Measurements from ENCODE around the gene TFEC. TPM values are rescaled to one million over a fixed set of nuclear protein-coding genes. Genes with fewer than 3 reads are reported as not detected.

TFEC gene
- total and polyA plus RNA-seq, 7 donors, result 0.15 to 0.93 (median 0.71) TPM

GRCh38 chr7:116037401-116037800, 6.8 kb upstream of the TFEC start:
- no peak for ATAC-seq
- no peak for TF ChIP-seq CTCF (IDR thresholded peaks at IDR 0.05)
- DNase-seq, result no peak
- intact Hi-C loops (cut with DNase I), result no loop called here
- H3K36me3 ChIP-seq (ENCODE audit: insufficient read depth in 1 of 2, low read depth in 1 of 2), result no peaks in the 10 kb centered on the region
- H3K27ac ChIP-seq, result no peak overlapping the region
- H3K4me3 ChIP-seq, result no peak overlapping the region
- 88 to 91% (median 89%) methylated on average over 2 of the region's 2 CpGs for WGBS, 3 donors
- no peaks in the 10 kb centered on the region for H3K27me3 ChIP-seq (ENCODE audit: insufficient read depth in 3 of 3, low read length in 2 of 3)
- H3K4me1 ChIP-seq, result no peaks in the 10 kb centered on the region
- no peaks in the 10 kb centered on the region for H3K9me3 ChIP-seq

- H3K4me3 ChIP-seq, result no peak overlapping the region
- TF ChIP-seq CTCF (IDR thresholded peaks at IDR 0.05), result no peak
- ATAC-seq, result no peak
- H3K27me3 ChIP-seq (ENCODE audit: insufficient read depth in 3 of 3, low read length in 2 of 3), result no peaks in the 10 kb centered on the region
- 76 to 89% (median 82%) methylated on average over 3 of the region's 3 CpGs for WGBS, 3 donors
- H3K27ac ChIP-seq, result no peak overlapping the region
- H3K9me3 ChIP-seq, result no peaks in the 10 kb centered on the region
- intact Hi-C loops (cut with DNase I), result no loop called here
- no peaks in the 10 kb centered on the region for H3K4me1 ChIP-seq
- no peaks in the 10 kb centered on the region for H3K36me3 ChIP-seq (ENCODE audit: insufficient read depth in 1 of 2, low read depth in 1 of 2)
- DNase-seq, result no peak
These were observed 3.8 kb upstream of the TFEC start for GRCh38 chr7:116034411-116034810.

GRCh38 chr7:116032886-116033285, 2.3 kb upstream of the TFEC start:
- H3K4me1 ChIP-seq, result no peaks in the 10 kb centered on the region
- H3K27ac ChIP-seq, result no peak overlapping the region
- DNase-seq (no peak), ATAC-seq (no peak)
- TF ChIP-seq CTCF (IDR thresholded peaks at IDR 0.05), result no peak
- H3K36me3 ChIP-seq (ENCODE audit: insufficient read depth in 1 of 2, low read depth in 1 of 2), result no peaks in the 10 kb centered on the region
- intact Hi-C loops (cut with DNase I), result no loop called here
- H3K4me3 ChIP-seq, result no peak overlapping the region
- no peaks in the 10 kb centered on the region for H3K9me3 ChIP-seq
- no peaks in the 10 kb centered on the region for H3K27me3 ChIP-seq (ENCODE audit: insufficient read depth in 3 of 3, low read length in 2 of 3)
- 82 to 85% (median 84%) methylated on average over 2 of the region's 2 CpGs for WGBS, 3 donors

GRCh38 chr7:116028787-116029186, 1.8 kb downstream of the TFEC start:
- intact Hi-C loops (cut with DNase I), result no loop called here
- Histone ChIP-seq H3K36me3 (ENCODE audit: insufficient read depth in 1 of 2, low read depth in 1 of 2) (no peaks in the 10 kb centered on the region), H3K4me1 (no peaks in the 10 kb centered on the region), H3K4me3 (peak overlapping the region; percentile 33), H3K27me3 (ENCODE audit: insufficient read depth in 3 of 3, low read length in 2 of 3) (no peaks in the 10 kb centered on the region), H3K27ac (no peak overlapping the region), H3K9me3 (no peaks in the 10 kb centered on the region)
- ATAC-seq, result no peak
- WGBS, 3 donors, result 93 to 96% (median 95%) methylated on average over 2 of the region's 2 CpGs
- TF ChIP-seq CTCF (IDR thresholded peaks at IDR 0.05), result no peak
- no peak for DNase-seq

GRCh38 chr7:116027786-116028185, 2.8 kb downstream of the TFEC start:
- DNase-seq, result no peak
- ATAC-seq, result no peak
- 69 to 83% (median 77%) methylated on average over 5 of the region's 5 CpGs for WGBS, 3 donors
- H3K4me3 ChIP-seq, result no peak overlapping the region
- no peaks in the 10 kb centered on the region for H3K27me3 ChIP-seq (ENCODE audit: insufficient read depth in 3 of 3, low read length in 2 of 3)
- TF ChIP-seq CTCF (IDR thresholded peaks at IDR 0.05), result no peak
- H3K36me3 ChIP-seq (ENCODE audit: insufficient read depth in 1 of 2, low read depth in 1 of 2), result no peaks in the 10 kb centered on the region
- no peak overlapping the region for H3K27ac ChIP-seq
- H3K9me3 ChIP-seq, result no peaks in the 10 kb centered on the region
- intact Hi-C loops (cut with DNase I), result no loop called here
- no peaks in the 10 kb centered on the region for H3K4me1 ChIP-seq

Data from psoas muscle (tissue), 8 donors.